ENCODE measurements around the gene ARHGEF28.

DNA sequence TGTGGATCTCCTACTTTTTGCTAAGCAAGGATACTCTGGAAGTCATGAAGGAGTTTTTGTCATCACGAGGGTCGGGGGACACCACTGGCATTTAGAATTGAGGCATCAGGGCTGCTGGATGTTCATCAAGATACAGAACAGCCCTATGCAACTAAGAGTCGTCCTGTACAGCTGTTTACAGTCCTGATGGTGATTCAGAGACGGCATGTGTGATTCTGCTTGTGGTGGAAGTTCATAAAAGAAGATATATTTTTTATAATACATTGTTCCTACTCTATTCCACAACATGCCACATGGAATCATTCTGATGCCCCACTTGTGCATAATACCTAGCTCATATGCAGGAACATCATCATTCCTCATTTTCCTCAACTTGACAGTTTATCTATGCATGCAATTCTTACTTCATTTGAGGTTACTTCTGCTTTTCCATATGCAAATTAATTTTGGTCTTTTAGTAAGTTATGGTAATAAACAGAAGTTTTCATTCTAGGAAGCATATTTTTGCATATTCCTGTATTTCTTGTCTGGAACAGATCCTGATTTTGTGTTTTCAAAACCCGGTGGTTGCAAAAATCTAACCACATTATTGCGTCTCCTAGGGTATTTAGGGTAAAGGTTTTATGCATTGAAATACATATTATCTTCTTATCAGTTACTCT, 155.2 kb downstream of the ARHGEF28 start:
- TF ChIP-seq, protein P1, sequence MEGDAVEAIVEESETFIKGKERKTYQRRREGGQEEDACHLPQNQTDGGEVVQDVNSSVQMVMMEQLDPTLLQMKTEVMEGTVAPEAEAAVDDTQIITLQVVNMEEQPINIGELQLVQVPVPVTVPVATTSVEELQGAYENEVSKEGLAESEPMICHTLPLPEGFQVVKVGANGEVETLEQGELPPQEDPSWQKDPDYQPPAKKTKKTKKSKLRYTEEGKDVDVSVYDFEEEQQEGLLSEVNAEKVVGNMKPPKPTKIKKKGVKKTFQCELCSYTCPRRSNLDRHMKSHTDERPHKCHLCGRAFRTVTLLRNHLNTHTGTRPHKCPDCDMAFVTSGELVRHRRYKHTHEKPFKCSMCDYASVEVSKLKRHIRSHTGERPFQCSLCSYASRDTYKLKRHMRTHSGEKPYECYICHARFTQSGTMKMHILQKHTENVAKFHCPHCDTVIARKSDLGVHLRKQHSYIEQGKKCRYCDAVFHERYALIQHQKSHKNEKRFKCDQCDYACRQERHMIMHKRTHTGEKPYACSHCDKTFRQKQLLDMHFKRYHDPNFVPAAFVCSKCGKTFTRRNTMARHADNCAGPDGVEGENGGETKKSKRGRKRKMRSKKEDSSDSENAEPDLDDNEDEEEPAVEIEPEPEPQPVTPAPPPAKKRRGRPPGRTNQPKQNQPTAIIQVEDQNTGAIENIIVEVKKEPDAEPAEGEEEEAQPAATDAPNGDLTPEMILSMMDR (IDR thresholded peaks at IDR 0.05), result no peak
- TF ChIP-seq EZH2 (IDR thresholded peaks at IDR 0.05; ENCODE audit: borderline replicate concordance, insufficient read depth, low read depth, low read length, poor library complexity, severe bottlenecking), result no peak

Measured in B cell (primary cell).